ENCODE data around the gene VPS13A. TPM values are rescaled to one million over a fixed set of nuclear protein-coding genes. Genes with fewer than 3 reads are reported as not detected.

The VPS13A gene
- total RNA-seq, result 37.8 TPM
- long read RNA-seq, partial matches to known transcripts, result 6 of 19 reads
- long read RNA-seq, other reads (novel, unspliced or antisense), result 13 of 19 reads

DNA sequence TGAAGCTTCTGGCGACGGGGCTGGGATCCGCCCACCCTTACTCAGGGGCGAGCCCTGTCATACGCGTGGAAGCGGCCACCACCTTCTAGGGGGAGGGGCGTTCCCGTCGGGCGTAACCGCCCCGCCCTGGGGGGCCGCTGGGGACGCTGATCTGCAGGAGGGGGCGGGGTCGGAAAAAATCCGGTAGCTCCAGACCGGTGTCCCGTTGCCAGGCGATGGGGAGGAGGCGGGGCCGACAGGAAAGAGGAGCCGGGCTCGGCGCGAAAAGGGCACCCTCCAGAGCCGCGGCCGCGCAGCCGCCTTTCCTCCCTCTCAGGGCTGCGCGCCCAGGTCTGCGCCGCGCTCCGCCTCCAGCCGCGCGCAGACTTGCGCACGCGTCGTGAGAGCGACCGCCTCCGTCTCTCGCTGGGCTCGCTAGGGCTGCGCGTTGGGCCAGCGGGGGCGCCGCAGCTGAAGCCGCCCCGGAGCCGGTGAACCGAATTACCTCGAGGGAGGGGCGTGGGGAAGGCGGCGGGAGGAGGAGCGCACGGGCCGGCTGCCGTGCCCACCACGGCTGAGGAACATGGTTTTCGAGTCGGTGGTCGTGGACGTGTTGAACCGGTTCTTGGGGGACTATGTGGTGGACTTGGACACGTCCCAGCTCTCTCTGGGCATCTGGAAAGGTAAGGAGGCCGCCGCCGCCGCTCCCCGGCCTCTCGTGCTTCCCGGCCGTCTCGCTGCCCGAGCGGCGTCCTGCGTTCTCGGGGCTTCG is at the start of gene VPS13A:
TSS of gene VPS13A (plus strand) at position 392 of the 751 bp plus-strand sequence. CDS start at position 563, 171 bp downstream.
- DNase-seq, result peak; percentile 96
- Histone ChIP-seq H3K4me3 (peak within 1 kb of the TSS; percentile 91), H3K27ac (peak within 1 kb of the TSS; percentile 82), H3K4me1 (peaks cover 22% of the 10 kb centered on the region), H3K9me3 (no peaks in the 10 kb centered on the region), H3K36me3 (no peaks in the 10 kb centered on the region), H3K27me3 (ENCODE audit: low read depth) (no peaks in the 10 kb centered on the region)
- intact Hi-C loops (cut with DNase I), result no loop called here
- TF ChIP-seq, protein P1, sequence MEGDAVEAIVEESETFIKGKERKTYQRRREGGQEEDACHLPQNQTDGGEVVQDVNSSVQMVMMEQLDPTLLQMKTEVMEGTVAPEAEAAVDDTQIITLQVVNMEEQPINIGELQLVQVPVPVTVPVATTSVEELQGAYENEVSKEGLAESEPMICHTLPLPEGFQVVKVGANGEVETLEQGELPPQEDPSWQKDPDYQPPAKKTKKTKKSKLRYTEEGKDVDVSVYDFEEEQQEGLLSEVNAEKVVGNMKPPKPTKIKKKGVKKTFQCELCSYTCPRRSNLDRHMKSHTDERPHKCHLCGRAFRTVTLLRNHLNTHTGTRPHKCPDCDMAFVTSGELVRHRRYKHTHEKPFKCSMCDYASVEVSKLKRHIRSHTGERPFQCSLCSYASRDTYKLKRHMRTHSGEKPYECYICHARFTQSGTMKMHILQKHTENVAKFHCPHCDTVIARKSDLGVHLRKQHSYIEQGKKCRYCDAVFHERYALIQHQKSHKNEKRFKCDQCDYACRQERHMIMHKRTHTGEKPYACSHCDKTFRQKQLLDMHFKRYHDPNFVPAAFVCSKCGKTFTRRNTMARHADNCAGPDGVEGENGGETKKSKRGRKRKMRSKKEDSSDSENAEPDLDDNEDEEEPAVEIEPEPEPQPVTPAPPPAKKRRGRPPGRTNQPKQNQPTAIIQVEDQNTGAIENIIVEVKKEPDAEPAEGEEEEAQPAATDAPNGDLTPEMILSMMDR (IDR thresholded peaks at IDR 0.05), result peak; percentile 31
- peak; percentile 98 for ATAC-seq

DNA sequence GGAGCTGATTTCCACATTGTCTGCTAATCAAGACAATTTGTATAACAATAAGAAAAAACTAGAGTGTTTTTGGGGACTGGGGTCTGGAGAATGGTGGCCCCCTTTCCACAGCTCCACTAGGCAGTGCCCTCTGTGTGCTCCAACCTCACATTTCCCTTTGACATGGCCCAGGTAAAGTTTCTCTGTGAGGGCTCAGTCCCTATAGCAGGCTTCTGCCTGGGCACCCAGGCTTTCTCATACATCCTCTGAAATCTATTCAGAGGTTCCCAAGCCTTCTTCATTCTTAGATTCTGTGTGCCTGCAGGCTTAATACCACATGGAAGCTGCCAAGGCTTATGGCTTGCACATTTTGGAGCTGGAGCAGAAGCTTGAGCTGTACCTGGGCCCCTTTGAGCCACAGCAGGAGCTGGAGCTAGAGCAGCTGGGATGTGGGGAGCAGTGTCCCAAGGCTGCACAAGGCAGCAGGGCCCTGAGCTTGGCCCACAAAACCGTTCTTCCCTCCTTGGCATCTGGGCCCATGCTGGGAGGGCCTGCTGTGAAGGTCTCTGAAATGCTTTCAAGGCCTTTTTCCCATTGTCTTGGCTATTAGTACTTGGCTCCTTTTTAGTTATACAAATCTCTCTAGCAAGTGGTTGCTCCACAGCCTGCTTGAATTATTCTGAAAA is 49.1 kb upstream of the VPS13A start:
- H3K27me3 ChIP-seq (ENCODE audit: low read depth), result no peaks in the 10 kb centered on the region
- ATAC-seq, result no peak
- H3K36me3 ChIP-seq, result no peaks in the 10 kb centered on the region
- no peak for DNase-seq
- TF ChIP-seq, protein P1 (IDR thresholded peaks at IDR 0.05), result no peak
- no peak overlapping the region for H3K27ac ChIP-seq
- no peaks in the 10 kb centered on the region for H3K9me3 ChIP-seq
- no peaks in the 10 kb centered on the region for H3K4me1 ChIP-seq
- intact Hi-C loops (cut with DNase I), result no loop called here
- H3K4me3 ChIP-seq, result no peak overlapping the region

DNA sequence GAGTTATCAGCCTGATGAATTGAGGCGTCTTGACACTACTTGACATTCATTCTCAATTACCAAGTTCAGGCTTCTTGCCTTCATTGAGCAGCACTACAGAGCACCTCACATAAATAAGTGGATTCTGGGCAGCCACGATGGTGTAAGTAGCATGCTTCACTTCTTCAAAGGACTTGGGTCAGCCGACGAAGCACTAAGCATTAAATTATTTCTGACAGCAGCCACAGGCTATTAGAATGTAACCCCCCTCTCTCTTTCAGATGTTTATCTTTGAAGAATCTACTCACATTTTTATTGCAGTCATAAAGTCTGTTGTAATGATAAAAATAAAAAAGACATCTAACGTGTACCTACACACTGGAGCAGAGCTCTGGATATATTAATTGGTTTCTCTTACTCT is 45.9 kb upstream of the VPS13A start:
- H3K36me3 ChIP-seq, result no peaks in the 10 kb centered on the region
- H3K4me1 ChIP-seq, result no peaks in the 10 kb centered on the region
- H3K27ac ChIP-seq, result no peak overlapping the region
- H3K4me3 ChIP-seq, result no peak overlapping the region
- H3K9me3 ChIP-seq, result no peaks in the 10 kb centered on the region
- DNase-seq (no peak), ATAC-seq (no peak)
- TF ChIP-seq, protein P1 (IDR thresholded peaks at IDR 0.05), result no peak
- intact Hi-C loops (cut with DNase I), result no loop called here
- peaks cover 4% of the 10 kb centered on the region for H3K27me3 ChIP-seq (ENCODE audit: low read depth)

DNA sequence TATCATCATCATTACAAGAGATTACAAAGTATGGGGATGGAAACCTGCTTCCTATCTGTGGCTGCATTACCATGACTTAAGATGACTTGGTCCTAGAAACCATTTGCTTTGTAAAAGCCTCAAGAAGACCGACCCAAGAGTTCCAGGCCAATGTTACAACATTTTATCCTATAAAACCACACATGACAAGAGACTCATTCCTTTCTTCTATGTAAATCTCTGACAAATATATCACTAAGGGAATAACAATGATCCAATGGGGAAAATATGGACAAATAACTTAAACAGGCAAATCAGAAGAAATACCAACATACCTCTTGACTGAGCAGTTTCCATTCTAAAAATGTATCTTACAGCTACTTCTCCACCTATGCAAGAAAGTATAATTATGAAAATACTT is 44.3 kb upstream of the VPS13A start:
- DNase-seq, result no peak
- TF ChIP-seq, protein P1 (IDR thresholded peaks at IDR 0.05), result no peak
- H3K27me3 ChIP-seq (ENCODE audit: low read depth), result peaks cover 4% of the 10 kb centered on the region
- H3K4me3 ChIP-seq, result no peak overlapping the region
- H3K36me3 ChIP-seq, result no peaks in the 10 kb centered on the region
- no peaks in the 10 kb centered on the region for H3K4me1 ChIP-seq
- no peaks in the 10 kb centered on the region for H3K9me3 ChIP-seq
- intact Hi-C loops (cut with DNase I), result no loop called here
- no peak for ATAC-seq
- no peak overlapping the region for H3K27ac ChIP-seq

DNA sequence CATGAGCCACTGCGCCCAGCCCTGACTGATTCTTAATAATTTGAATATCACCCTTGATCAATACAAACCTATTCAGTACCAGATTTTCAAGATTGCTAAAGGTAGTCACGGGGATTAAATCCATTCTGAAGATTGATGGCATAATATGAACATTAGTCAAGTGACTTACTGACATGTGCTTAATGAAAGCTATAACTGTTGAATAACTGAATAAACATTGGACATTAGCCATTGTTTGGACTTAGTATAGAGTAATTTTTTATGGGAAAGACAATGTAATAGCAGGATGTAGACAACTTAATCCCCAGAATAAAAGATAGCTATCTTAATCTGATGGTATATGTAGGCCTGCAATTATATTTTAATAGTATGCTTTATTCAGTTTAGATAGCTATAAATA is 35.0 kb upstream of the VPS13A start:
- intact Hi-C loops (cut with DNase I), result no loop called here

More for the DNA sequence above, 35.0 kb upstream of the VPS13A start:
- no peaks in the 10 kb centered on the region for H3K9me3 ChIP-seq
- H3K27me3 ChIP-seq (ENCODE audit: low read depth), result no peaks in the 10 kb centered on the region
- ATAC-seq (no peak), DNase-seq (no peak)
- no peak overlapping the region for H3K4me3 ChIP-seq
- H3K36me3 ChIP-seq, result no peaks in the 10 kb centered on the region
- TF ChIP-seq, protein P1 (IDR thresholded peaks at IDR 0.05), result no peak
- H3K4me1 ChIP-seq, result no peaks in the 10 kb centered on the region
- H3K27ac ChIP-seq, result no peak overlapping the region

All from lower lobe of right lung (tissue), 2 donors.